LoVo (cell line): Measurements from ENCODE around the gene ZNF268.

Experiments
- DNase-seq: peaks from one replicate; pipeline ENCODE4 v3.0.0-alpha.2; 2016; ENCODE audit warnings: low spot score

Gene ZNF268

GRCh38 chr12:133181238-133181959 is at the start of gene ZNF268:
ZNF268 (plus strand) TSS chr12:133181495; CDS start chr12:133181998, 503 bp downstream.
- peak; percentile 56 for DNase-seq

- DNase-seq, result no peak
Measured at GRCh38 chr12:133135747-133136146, 45.5 kb upstream of the ZNF268 start.

DNA sequence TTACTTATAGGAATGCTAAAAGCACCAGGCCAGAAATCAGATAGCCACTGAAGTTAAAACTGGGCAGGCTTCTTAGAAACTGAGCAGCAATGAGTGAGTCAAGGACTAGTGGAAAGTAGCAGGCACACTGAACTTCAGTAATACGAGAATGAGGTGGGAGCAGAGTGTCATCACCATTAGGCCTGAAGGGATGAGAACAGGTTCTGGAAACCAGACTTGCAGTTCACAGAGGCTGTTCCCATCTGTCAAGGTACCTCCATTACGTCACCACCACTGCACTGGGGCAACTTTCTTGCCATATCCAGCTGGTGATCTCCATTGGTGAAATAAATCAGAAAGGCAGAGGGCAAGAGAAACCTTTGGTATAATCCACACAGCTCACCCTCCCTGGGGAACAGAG is 35.3 kb upstream of the ZNF268 start:
- no peak for DNase-seq

DNA sequence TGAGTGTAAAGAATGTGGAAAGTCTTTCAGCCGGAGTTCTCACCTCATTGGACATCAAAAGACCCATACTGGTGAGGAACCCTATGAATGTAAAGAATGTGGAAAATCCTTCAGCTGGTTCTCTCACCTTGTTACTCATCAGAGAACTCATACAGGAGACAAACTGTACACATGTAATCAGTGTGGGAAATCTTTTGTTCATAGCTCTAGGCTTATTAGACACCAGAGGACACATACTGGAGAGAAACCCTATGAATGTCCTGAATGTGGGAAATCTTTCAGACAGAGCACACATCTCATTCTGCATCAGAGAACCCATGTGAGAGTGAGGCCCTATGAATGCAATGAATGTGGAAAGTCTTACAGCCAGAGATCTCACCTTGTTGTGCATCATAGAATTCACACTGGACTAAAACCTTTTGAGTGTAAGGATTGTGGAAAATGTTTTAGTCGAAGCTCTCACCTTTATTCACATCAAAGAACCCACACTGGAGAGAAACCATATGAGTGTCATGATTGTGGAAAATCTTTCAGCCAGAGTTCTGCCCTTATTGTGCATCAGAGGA is 25.1 kb upstream of the ZNF268 start:
- no peak for DNase-seq

DNA sequence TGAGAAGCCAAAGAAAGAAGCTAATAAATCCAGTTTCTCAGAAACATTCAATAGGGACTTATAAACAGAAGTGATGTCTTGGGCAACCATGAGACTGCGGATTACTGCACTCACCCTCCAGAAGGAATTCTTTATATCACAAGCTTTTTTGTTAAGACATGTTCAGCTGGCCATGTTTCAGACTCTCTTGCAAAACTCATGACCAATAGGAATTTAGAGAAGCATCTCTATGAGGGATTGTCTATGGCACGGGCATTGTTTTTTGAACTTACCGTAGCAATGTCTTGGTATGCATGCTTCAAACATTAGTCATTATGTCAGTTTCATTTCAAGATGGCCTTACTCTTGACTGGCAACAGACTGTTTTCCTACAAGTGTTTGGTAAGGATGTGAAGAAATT is 15.5 kb upstream of the ZNF268 start:
- no peak for DNase-seq

- no peak for DNase-seq
Measured at GRCh38 chr12:133172491-133172890, 8.8 kb upstream of the ZNF268 start.

GRCh38 chr12:133174901-133175300 is 6.4 kb upstream of the ZNF268 start:
- no peak for DNase-seq

- no peak for DNase-seq
Measured at GRCh38 chr12:133180669-133181068, 626 bp upstream of the ZNF268 start.

DNA sequence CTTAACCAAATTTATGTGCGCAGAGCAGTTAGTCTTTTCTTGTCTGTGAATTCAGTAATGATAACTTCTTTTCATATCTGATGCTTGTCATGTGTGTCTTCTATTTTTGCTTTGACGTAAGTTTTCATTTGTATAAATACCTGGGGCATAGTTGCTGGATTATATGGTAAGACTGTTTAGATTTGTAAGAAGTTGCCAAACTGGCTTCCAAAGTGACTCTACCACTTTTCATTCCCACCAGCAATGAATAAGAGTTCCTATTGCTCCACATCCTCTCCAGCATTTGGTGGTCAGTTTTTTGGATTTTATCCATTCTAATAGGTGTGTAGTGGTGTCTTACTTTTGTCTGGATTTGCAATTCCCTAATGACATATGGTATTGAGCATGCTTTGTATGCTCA is 8.9 kb downstream of the ZNF268 start:
- no peak for DNase-seq

DNA sequence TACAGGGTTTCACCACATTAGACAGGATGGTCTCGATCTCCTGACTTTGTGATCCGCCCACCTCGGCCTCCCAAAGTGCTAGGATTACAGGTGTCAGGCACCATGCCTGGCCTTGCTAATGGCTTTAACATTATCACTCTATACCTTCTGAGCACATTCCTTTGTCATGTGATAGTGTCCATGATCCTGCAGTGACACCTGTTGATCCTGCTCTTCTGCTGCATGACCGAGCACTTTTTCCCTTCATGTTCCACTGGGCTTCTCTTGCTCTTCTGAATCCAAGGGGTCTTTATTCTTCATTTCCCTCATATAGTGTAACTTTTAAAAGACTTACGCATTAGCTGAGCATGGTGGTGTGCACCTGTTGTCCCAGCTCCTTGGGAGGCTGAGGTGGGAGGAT is 11.6 kb downstream of the ZNF268 start:
- no peak for DNase-seq

GRCh38 chr12:133201888-133202287 is 20.6 kb downstream of the ZNF268 start:
- DNase-seq, result no peak

DNA sequence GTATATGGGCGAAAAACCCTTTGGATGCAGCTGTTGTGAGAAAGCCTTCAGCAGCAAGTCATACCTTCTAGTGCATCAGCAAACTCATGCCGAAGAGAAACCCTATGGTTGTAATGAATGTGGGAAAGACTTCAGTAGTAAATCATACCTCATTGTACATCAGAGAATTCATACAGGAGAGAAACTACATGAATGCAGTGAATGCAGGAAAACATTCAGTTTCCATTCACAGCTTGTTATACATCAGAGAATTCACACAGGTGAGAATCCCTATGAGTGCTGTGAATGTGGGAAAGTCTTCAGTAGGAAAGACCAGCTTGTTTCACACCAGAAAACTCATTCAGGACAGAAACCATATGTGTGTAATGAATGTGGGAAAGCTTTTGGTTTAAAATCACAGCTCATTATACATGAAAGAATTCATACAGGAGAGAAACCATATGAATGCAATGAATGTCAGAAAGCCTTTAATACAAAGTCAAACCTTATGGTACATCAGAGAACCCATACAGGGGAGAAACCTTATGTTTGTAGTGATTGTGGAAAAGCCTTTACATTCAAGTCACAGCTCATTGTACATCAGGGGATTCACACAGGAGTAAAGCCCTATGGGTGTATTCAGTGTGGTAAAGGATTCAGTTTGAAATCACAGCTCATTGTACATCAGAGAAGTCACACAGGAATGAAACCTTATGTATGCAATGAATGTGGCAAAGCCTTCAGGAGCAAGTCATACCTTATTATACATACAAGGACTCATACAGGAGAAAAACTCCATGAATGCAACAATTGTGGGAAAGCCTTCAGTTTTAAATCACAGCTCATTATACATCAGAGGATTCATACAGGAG is 21.4 kb downstream of the ZNF268 start:
- DNase-seq, result no peak

DNA sequence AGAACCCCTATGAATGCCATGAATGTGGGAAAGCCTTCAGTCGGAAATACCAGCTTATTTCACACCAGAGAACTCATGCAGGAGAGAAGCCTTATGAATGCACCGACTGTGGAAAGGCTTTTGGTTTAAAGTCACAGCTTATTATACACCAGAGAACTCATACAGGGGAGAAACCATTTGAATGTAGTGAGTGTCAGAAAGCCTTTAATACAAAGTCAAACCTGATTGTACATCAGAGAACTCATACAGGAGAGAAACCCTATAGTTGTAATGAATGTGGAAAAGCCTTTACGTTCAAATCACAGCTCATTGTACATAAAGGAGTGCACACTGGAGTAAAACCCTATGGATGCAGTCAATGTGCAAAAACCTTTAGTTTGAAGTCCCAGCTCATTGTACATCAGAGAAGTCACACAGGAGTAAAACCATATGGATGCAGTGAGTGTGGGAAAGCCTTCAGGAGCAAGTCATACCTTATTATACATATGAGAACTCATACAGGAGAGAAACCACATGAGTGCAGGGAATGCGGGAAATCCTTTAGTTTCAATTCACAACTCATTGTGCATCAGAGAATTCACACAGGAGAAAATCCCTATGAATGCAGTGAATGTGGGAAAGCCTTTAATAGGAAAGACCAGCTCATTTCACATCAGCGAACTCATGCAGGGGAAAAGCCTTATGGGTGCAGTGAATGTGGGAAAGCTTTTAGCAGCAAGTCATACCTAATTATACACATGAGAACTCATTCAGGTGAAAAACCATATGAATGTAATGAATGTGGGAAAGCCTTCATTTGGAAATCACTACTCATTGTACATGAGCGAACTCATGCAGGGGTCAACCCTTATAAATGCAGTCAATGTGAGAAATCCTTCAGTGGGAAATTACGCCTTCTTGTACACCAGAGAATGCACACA is 22.3 kb downstream of the ZNF268 start:
- DNase-seq, result no peak

GRCh38 chr12:133204264-133204603 is 22.9 kb downstream of the ZNF268 start:
- no peak for DNase-seq

- DNase-seq, result no peak
Measured at GRCh38 chr12:133206390-133206789, 25.1 kb downstream of the ZNF268 start.

GRCh38 chr12:133215724-133216123 is 34.4 kb downstream of the ZNF268 start:
- no peak for DNase-seq

GRCh38 chr12:133217219-133217618 is 35.9 kb downstream of the ZNF268 start:
- DNase-seq, result no peak

GRCh38 chr12:133220521-133220920 is 39.2 kb downstream of the ZNF268 start:
- no peak for DNase-seq

- DNase-seq, result no peak
Measured at GRCh38 chr12:133221241-133221640, 39.9 kb downstream of the ZNF268 start.

DNA sequence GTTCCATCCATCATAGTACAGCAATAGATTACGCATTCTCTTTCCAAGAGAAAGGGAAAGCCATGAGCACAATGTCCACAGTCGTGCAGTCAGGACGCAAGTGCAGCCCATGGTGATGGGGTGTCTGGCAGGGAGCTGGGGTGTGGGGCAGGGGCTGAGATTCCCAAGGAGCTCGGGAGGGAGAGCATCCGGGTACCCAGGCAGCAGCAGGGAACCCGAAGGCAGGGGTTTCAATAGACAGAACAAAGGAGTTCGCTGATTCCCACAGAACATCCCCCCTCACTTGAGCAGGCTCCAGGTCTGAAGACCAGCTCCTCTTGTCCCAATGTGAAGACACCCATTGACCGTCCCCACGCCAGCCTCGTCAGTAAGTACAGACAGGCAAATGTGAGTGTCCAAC is 40.9 kb downstream of the ZNF268 start:
- no peak for DNase-seq

DNA sequence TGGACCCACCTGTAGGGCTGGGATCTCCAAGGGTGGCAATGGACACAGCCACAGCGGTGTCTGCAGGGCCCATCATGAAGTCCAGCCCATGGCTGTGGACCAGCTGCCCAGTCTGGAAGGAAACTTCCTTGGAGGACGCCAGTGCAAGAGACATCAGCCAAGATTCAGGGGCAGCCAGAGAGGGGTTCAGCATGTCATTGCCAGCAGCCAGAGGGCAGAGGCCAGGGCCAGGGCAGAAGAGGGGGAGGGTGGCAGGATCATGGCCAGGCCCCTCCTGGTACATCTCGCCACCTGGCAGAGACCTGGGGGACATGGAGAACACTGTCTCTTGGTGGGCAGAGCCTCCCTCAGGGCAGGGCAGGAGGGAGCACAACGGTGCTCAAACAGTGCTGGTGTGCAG is 44.2 kb downstream of the ZNF268 start:
- no peak for DNase-seq

GRCh38 chr12:133226690-133227089 is 45.4 kb downstream of the ZNF268 start:
- DNase-seq, result no peak
